HG03280 (cell line): Measurements from ENCODE around the gene PHKA2.
"Not testable (repeated sequence)": the region's sequence is repeated elsewhere in the genome, so short reads cannot be mapped to it uniquely, and the experiment has no call there.

Experiments
- ATAC-seq: cut with Tn5 transposase; IDR thresholded peaks from one replicate; pipeline ENCODE4 v1.9.1; 2021; ENCODE audit warnings: mild to moderate bottlenecking, moderate library complexity; ENCODE audit not compliant: unreplicated experiment

The PHKA2 gene

DNA sequence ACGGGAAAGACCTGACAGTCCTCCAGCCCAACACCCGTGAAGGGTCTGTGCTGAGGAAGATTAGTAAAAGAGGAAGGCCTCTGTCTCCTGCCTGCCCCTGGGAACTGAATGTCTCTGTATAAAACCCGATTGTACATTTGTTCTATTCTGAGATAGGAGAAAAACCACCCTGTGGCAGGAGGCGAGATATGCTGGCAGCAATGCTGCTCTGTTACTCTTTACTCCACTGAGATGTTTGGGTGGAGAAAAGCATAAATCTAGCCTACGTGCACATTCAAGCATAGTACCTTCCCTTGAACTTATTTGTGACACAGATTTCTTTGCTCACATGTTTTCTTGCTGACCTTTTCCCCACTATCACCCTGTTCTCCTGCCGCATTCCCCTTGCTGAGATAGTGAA lies 3.7 kb downstream of the PHKA2 start:
- ATAC-seq, result not testable (repeated sequence)

DNA sequence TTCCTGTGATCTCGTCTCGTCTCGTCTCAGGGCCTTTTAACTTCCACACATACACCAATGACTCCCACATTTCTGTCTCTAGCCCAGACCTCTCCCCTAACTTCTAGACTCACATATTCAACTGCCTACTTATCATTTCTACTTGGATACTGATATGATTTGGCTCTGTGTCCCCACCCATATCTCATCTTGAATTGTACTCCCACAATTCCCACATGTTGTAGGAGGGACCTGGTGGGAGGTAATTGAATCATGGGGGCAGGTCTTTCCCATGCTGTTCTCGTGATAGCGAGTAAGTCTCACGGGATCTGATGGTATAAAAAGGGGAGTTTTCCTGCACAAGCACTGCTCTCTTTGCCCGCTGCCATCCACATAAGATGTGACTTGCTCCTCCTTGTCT lies 8.9 kb downstream of the PHKA2 start:
- ATAC-seq, result no peak

DNA sequence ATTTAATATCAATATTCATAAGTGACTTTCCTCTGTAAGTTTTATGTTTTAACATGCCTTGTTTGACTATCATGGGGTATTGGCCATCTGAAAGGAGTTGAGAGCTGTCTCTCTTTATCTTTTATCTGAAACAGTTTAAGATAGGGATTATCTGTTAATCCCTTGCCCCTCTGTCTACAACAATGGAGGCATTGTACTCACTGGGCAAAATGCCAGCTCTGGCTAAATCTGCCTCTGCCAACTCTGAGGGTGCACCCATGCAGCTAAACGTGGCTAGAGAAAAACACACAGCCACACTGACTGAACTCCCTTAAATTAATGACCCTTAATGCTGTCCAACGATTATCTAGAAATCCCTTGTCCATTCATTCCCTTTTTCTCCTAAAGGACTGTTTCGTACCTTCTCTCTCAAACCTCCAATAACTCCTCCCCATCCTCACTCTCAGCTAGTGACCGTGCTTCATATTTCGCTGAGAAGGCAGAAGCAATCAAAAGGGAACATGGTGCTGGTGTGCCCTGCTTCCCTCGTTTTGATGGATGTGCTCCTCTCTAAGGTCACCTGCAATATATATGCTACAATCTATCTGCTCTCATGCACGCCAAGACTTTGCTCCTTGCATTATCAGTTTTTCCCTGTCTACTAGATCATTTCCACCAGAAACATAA lies 10.3 kb downstream of the PHKA2 start:
- no peak for ATAC-seq

- no peak for ATAC-seq
These were observed 12.4 kb downstream of the PHKA2 start for GRCh38 chrX:18971506-18971905.

GRCh38 chrX:18970465-18970864 lies 13.4 kb downstream of the PHKA2 start:
- no peak for ATAC-seq

GRCh38 chrX:18966624-18967023 lies 17.3 kb downstream of the PHKA2 start:
- ATAC-seq, result no peak

DNA sequence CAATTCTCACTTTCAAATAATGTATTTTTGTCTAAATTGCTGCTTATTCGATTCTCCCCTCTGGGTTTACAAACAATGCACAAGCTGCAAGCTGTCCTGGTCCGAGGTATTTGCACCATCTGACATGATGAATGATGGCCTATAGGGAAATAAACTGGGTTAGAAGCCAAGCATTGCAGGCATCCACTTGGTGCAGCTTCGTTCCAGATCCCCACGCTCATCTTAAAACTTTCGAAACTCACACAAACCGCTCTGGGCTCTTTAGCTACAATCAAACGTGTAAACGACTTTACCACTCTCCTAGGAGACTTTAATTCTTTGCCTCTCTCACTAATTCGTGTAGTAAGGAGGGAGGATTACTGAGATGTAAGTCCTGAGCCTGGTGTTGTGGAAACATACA lies 19.0 kb downstream of the PHKA2 start:
- ATAC-seq, result no peak

DNA sequence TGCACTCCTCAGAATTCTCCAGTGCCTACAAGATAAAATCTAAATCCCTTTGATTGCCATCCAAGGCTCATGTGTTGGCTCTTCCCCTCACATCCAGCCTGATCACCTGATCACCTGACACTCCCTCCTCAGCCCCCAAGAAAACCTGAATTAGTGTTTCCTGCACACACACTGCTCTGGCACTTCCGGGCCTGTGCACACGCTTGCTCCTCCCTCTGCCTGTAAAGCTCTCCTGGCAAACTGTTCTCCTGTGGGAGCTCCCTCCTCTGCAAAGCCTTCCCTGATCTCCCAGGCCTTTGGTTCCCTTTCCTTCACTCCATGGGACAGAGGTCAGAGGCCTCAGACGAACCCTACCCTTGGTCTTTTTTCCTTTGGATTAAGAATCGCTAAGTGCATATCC lies 19.9 kb downstream of the PHKA2 start:
- ATAC-seq, result no peak

GRCh38 chrX:18962329-18962728 lies 21.6 kb downstream of the PHKA2 start:
- no peak for ATAC-seq

DNA sequence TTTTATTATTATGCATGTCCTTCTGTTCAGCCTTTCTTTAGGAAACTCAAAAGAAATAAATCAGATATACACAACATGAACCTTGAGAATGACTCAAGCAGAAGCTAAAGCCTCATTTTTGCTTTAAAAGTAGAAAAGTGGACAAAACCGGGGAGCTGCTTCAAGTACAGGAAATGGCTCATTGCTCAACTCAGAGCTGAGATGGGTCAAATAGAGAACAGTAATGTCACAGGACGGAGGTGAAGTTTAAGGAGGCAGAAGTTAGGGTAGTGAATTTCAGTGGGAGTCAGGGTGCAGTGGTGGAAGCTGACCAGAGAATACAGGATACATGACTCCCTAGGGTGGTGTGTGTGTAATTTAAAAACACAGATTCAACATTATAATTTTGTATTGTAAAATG lies 22.2 kb downstream of the PHKA2 start:
- ATAC-seq, result no peak

GRCh38 chrX:18956303-18957032 lies 27.4 kb downstream of the PHKA2 start:
- ATAC-seq, result no peak

DNA sequence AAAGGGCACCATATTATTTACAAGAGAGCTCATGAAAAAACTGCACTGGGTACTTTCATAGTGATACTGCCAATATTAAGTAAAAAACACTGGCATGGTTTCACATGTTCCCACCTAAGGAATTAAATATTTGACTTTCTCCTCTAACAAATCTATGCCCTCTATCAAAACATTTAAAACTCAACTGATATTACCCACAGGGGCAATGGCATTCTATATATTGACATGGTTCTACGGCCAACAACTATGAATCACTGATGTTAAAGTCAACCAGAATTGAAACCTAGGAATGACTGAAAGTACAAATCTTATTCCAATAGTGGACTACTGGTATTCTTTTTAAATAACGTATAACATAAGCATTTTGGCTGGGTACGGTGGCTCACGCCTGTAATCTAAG lies 28.2 kb downstream of the PHKA2 start:
- no peak for ATAC-seq

GRCh38 chrX:18951032-18951431 lies 32.9 kb downstream of the PHKA2 start:
- no peak for ATAC-seq

GRCh38 chrX:18949944-18950301 lies 34.0 kb downstream of the PHKA2 start:
- no peak for ATAC-seq

- ATAC-seq, result no peak
These were observed 34.5 kb downstream of the PHKA2 start for GRCh38 chrX:18949291-18949943.

GRCh38 chrX:18946611-18947010 lies 37.3 kb downstream of the PHKA2 start:
- ATAC-seq, result no peak

- ATAC-seq, result no peak
These were observed 37.8 kb downstream of the PHKA2 start for GRCh38 chrX:18946157-18946556.

DNA sequence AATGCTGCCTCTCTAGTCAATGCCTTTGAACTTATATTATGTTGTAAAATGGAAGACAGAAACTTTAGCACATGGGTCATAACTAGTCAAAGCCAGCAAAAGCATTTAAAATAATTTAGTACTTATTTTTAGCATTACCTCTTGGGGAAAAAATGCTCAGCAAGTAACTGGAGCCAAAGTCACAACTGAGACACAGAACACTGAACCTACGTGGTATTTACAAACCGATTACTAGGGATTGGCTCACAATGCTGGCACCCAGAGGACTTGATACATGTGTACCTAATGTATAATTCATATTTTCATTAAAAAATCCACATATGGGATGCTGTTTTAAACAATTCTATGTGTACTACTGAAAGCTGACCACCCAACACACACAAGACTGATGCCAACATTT lies 38.4 kb downstream of the PHKA2 start:
- ATAC-seq, result no peak

- no peak for ATAC-seq
These were observed 39.4 kb downstream of the PHKA2 start for GRCh38 chrX:18944482-18944881.

GRCh38 chrX:18941896-18942295 lies 42.0 kb downstream of the PHKA2 start:
- ATAC-seq, result no peak

GRCh38 chrX:18938710-18939109 lies 45.2 kb downstream of the PHKA2 start:
- no peak for ATAC-seq

GRCh38 chrX:18937173-18937572 lies 46.7 kb downstream of the PHKA2 start:
- ATAC-seq, result no peak
